ENCODE results near the gene FZR1. TPM values are rescaled to one million over a fixed set of nuclear protein-coding genes. Genes with fewer than 3 reads are reported as not detected.

FZR1 gene
- total and polyA plus RNA-seq, 2 of the 13 experiments (the other 11 are each of a cell fraction or from before 2014, with no cell fraction given) = 29.0 to 30.8 TPM

- TF ChIP-seq NFKBIZ (CRISPR knock-in tag; IDR thresholded peaks at IDR 0.05) = no peak
- no peak for TF ChIP-seq KLF11 (CRISPR knock-in tag; IDR thresholded peaks at IDR 0.05)
- TF ChIP-seq ZFP37 (CRISPR knock-in tag; IDR thresholded peaks at IDR 0.05; ENCODE audit: borderline replicate concordance) = no peak
- no peak for TF ChIP-seq ZBTB7A (CRISPR knock-in tag; IDR thresholded peaks at IDR 0.05)
- TF ChIP-seq PHF8 (CRISPR knock-in tag; IDR thresholded peaks at IDR 0.05) = peak; percentile 59; the same call in 1 of the 2 replicates
- TF ChIP-seq ZNF75D (CRISPR knock-in tag; IDR thresholded peaks at IDR 0.05; ENCODE audit: borderline replicate concordance) = no peak
- TF ChIP-seq KDM3A (CRISPR knock-in tag; IDR thresholded peaks at IDR 0.05; ENCODE audit: low read depth) = no peak; the same call in 1 of the 2 replicates
- no peak; the same call in 1 of the 2 replicates for TF ChIP-seq ZBTB39 (CRISPR knock-in tag; IDR thresholded peaks at IDR 0.05)
- TF ChIP-seq DR1 (CRISPR knock-in tag; IDR thresholded peaks at IDR 0.05) = peak; percentile 47; the same call in 1 of the 2 replicates
- TF ChIP-seq ZNF337 (CRISPR knock-in tag; IDR thresholded peaks at IDR 0.05; ENCODE audit: borderline replicate concordance, low read depth) = no peak
- TF ChIP-seq ZNF256 (CRISPR knock-in tag; conservative IDR thresholded peaks at IDR 0.05) = no peak
- no peak for TF ChIP-seq XBP1 (CRISPR knock-in tag; IDR thresholded peaks at IDR 0.05)
- TF ChIP-seq SOX13 (IDR thresholded peaks at IDR 0.05) = no peak
- peak in 1 of 2 experiments; percentile 47; a peak in 1 of 4 replicates for TF ChIP-seq SOX13 (CRISPR knock-in tag; conservative IDR thresholded peaks at IDR 0.05 in 1 of 2, IDR thresholded peaks at IDR 0.05 in 1 of 2)
- no peak for TF ChIP-seq ZHX1 (CRISPR knock-in tag; IDR thresholded peaks at IDR 0.05; ENCODE audit: low read depth)
- peak; percentile 57 for TF ChIP-seq POLR2AphosphoS5 (IDR thresholded peaks at IDR 0.05; ENCODE audit: low read depth, low read length)
- no peak for TF ChIP-seq ZNF629 (CRISPR knock-in tag; conservative IDR thresholded peaks at IDR 0.05)
- TF ChIP-seq ZNF563 (CRISPR knock-in tag; IDR thresholded peaks at IDR 0.05) = no peak; the same call in 1 of the 2 replicates
- TF ChIP-seq NR3C1 (CRISPR knock-in tag; IDR thresholded peaks at IDR 0.05) = no peak
- TF ChIP-seq U2AF2 (IDR thresholded peaks at IDR 0.05; ENCODE audit: low read depth, low read length) = no peak
- TF ChIP-seq BRD4 (CRISPR knock-in tag; IDR thresholded peaks at IDR 0.05) = 0 out of 2 replicates have a peak, but pooled peaks have one; percentile 47
- no peak for TF ChIP-seq XRCC5 (optimal IDR thresholded peaks at IDR 0.05; ENCODE audit: low read length)
- TF ChIP-seq ARHGAP35 (CRISPR knock-in tag; IDR thresholded peaks at IDR 0.05; ENCODE audit: borderline replicate concordance) = no peak
- TF ChIP-seq KDM2A (CRISPR knock-in tag; IDR thresholded peaks at IDR 0.05; ENCODE audit: borderline replicate concordance, low read depth) = 0 out of 2 replicates have a peak, but pooled peaks have one; percentile 21
- peak; percentile 37; the same call in 1 of the 2 replicates for TF ChIP-seq SOX5 (CRISPR knock-in tag; IDR thresholded peaks at IDR 0.05; ENCODE audit: borderline replicate concordance)
- no peak for TF ChIP-seq ZNF530 (CRISPR knock-in tag; IDR thresholded peaks at IDR 0.05; ENCODE audit: low read depth)
Observed at GRCh38 chr19:3480383-3481091, 25.6 kb upstream of the FZR1 start, which contains the start of gene SMIM24 (continued).

Data from HepG2 (cell line).